ENCODE results near the gene HLA-DRB1.
"Not testable (repeated sequence)": the region's sequence is repeated elsewhere in the genome, so short reads cannot be mapped to it uniquely, and the experiment has no call there.

Gene HLA-DRB1

GRCh38 chr6:32554116-32554965, 35.3 kb downstream of the HLA-DRB1 start:
- no peak for DNase-seq

DNA sequence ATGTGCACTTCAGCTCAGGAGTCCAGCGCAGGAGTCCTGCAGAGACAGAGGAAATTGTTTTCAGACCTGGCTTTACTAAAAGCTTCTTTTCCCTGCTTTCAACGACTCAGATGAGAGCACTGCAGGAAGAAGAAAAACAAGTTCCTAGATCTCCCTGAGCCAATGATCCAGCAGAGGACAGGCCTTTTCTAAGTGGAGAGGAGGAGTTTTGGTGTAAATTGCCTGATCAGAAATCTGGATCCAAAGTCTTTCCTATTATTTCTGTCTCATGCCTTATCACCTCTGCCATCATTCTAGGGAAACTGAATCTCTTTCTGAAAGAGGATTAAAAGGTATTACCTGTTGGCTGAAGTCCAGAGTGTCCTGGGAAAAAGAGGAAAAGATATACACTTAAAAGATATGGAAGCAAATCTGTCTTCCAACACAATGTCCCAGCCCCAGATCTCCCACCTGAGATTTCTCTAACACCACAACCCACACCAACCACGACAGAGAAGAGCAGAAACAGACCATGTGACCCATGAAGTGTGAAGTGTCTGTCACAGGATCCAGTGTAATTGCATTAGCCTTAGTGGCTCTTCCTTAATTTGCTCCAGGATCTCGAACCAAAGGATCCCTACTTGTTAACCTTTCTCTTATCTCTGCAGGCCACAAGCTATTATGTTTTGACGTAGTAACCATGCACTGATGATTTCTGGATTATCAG, 36.5 kb downstream of the HLA-DRB1 start:
- DNase-seq = peak in 1 of 2 donors; percentile 25

DNA sequence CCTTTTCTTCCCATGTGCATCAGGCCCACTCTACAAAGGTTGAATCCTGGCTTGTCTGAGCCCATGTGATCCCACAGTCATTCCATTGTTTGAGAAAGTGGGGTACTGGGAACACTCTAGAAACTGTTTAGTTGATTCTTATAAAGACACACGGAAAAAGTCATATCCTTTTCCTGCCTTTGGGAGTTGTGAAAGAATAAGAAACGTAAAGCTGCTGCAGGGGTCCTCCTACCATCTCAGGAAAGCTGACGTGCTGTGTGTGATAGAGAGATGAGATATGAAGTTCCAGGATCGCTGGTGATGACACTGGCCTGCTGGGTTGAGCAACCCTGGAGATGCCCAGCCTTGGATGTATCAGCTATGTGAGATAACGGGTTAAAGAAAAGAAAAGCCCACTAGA, 38.2 kb downstream of the HLA-DRB1 start:
- peak; percentile 39 to 48 for DNase-seq

DNA sequence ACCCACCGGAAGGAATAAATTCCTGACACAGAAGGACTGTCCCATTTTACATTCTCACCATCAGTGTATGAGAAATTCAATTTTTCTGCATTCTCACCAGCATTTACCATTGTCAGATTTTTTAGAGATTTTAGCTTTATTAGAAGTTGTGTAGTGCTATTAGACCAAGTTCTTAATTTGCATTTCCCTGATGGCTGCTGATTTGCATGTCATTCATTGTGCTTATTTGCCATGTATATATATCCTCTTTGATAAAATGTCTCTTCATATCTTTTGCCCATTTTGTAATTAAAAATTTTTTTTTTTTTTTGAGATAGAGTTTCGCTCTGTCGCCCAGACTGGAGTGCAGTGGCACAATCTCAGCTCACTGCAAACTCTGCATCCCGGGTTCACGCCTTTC, 49.8 kb downstream of the HLA-DRB1 start:
- no peak for DNase-seq

DNA sequence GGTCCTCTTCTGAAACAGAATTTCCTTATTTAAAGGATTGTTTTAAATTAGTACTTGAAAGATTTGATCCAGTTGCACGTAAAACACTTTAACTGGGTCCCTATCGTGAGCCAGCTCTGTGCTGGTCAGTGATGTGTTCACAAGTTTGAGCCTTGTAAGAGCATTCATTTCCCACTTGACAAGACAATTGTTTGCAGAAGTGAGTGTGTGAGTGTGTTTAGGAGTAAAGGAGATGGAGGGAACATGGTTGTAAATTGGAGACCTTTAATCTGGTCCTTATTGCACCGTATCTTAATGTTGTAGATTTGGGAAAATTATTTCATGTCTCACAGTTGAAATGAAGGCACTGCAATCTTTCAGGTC, 59.2 kb downstream of the HLA-DRB1 start:
- not testable (repeated sequence) for DNase-seq

- DNase-seq = peak; percentile 77 to 90
These were observed 59.8 kb downstream of the HLA-DRB1 start, which contains the start of gene HLA-DRB5 for GRCh38 chr6:32529697-32530430. TSS of gene HLA-DRB5 (minus strand) at chr6:32530287. CDS start at chr6:32530224, 63 bp downstream.
